ENCODE measurements around the gene TGFBR3L. TPM values are rescaled to one million over a fixed set of nuclear protein-coding genes. Genes with fewer than 3 reads are reported as not detected.

TGFBR3L gene
- total RNA-seq, 1 donor from 2014 or later, result 2.1 TPM

GRCh38 chr19:7968008-7968795 is 53.6 kb downstream of the TGFBR3L start:
- Histone ChIP-seq H3K9me3 (no peaks in the 10 kb centered on the region), H3K36me3 (peaks cover 91% of the 10 kb centered on the region), H3K27me3 (ENCODE audit: low read depth) (no peaks in the 10 kb centered on the region), H3K4me3 (no peak overlapping the region), H3K4me1 (no peaks in the 10 kb centered on the region), H3K27ac (no peak overlapping the region)
- TF ChIP-seq CTCF (IDR thresholded peaks at IDR 0.05), result no peak
- intact Hi-C loops (cut with DNase I), result no loop called here
- DNase-seq (no peak), ATAC-seq (no peak)

Other genes starting within 250 kb of the TGFBR3L start
- 21.1 TPM for gene RETN, start 245.8 kb upstream of the TGFBR3L start, total RNA-seq
- gene MCEMP1, start 237.7 kb upstream of the TGFBR3L start, total RNA-seq, result 184 TPM
- 75.3 TPM for gene TRAPPC5, start 234.0 kb upstream of the TGFBR3L start, total RNA-seq
- 0.50 TPM for gene FCER2, start 212.7 kb upstream of the TGFBR3L start, total RNA-seq
- 2.9 TPM for gene CLEC4G, start 182.7 kb upstream of the TGFBR3L start, total RNA-seq
- 18.8 TPM for gene CD209, start 167.3 kb upstream of the TGFBR3L start, total RNA-seq
- gene CLEC4M, start 151.6 kb upstream of the TGFBR3L start, total RNA-seq, result 5.8 TPM
- gene EVI5L, start 84.6 kb upstream of the TGFBR3L start, total RNA-seq, result 11.7 TPM
- gene PRR36, start 40.4 kb upstream of the TGFBR3L start, total RNA-seq, result 2.5 TPM
- gene LRRC8E, start 26.3 kb upstream of the TGFBR3L start, total RNA-seq, result 6.6 TPM
- 38.6 TPM for gene MAP2K7, start 11.0 kb upstream of the TGFBR3L start, total RNA-seq
- gene SNAPC2, start 5.5 kb downstream of the TGFBR3L start, total RNA-seq, result 17.6 TPM
- gene CTXN1, start 11.3 kb downstream of the TGFBR3L start, total RNA-seq, result 5.8 TPM
- 45.2 TPM for gene TIMM44, start 28.8 kb downstream of the TGFBR3L start, total RNA-seq
- 66.3 TPM for gene ELAVL1, start 90.8 kb downstream of the TGFBR3L start, total RNA-seq
- gene CCL25, start 137.9 kb downstream of the TGFBR3L start, total RNA-seq, result not detected
- gene FBN3, start 234.8 kb downstream of the TGFBR3L start, total RNA-seq, result 7.0 TPM

Measured in lower lobe of right lung (tissue), 2 donors.